Measurements from ENCODE around the gene ZNF346.
"Not testable (repeated sequence)": the region's sequence is repeated elsewhere in the genome, so short reads cannot be mapped to it uniquely, and the experiment has no call there.

Gene ZNF346

GRCh38 chr5:177022386-177023302, at the start of gene ZNF346:
Gene ZNF346 (plus strand): TSS chr5:177022696. CDS start chr5:177022739, 43 bp downstream.
- Mint-ChIP-seq H3K4me3 (peak within 1 kb of the TSS; percentile 95), H3K27ac (peak within 1 kb of the TSS; percentile 96), H3K9me3 (no peaks in the 10 kb centered on the region), H3K4me1 (peaks cover 46% of the 10 kb centered on the region), H3K27me3 (no peaks in the 10 kb centered on the region), H3K36me3 (peaks cover 5% of the 10 kb centered on the region)

- Mint-ChIP-seq H3K27me3 (no peaks in the 10 kb centered on the region), H3K4me1 (peaks cover 13% of the 10 kb centered on the region), H3K9me3 (no peaks in the 10 kb centered on the region), H3K4me3 (no peak overlapping the region), H3K36me3 (peaks cover 14% of the 10 kb centered on the region), H3K27ac (no peak overlapping the region)
Observed at GRCh38 chr5:176979669-176980068, 42.8 kb upstream of the ZNF346 start.

- no peak overlapping the region for H3K4me3 Mint-ChIP-seq
- H3K4me1 Mint-ChIP-seq, result peaks cover 13% of the 10 kb centered on the region
- peaks cover 8% of the 10 kb centered on the region for H3K36me3 Mint-ChIP-seq
- H3K27me3 Mint-ChIP-seq, result no peaks in the 10 kb centered on the region
- no peaks in the 10 kb centered on the region for H3K9me3 Mint-ChIP-seq
- no peak overlapping the region for H3K27ac Mint-ChIP-seq
Observed at GRCh38 chr5:176980818-176981217, 41.7 kb upstream of the ZNF346 start.

GRCh38 chr5:176983112-176983511, 39.4 kb upstream of the ZNF346 start:
- not testable (repeated sequence) for H3K27me3 Mint-ChIP-seq, H3K4me3 Mint-ChIP-seq, H3K9me3 Mint-ChIP-seq, H3K27ac Mint-ChIP-seq, H3K36me3 Mint-ChIP-seq
- H3K4me1 Mint-ChIP-seq, result peaks cover 28% of the 10 kb centered on the region

- not testable (repeated sequence) for H3K27me3 Mint-ChIP-seq, H3K4me3 Mint-ChIP-seq, H3K36me3 Mint-ChIP-seq, H3K27ac Mint-ChIP-seq, H3K9me3 Mint-ChIP-seq
- H3K4me1 Mint-ChIP-seq, result peaks cover 32% of the 10 kb centered on the region
Observed at GRCh38 chr5:176983593-176983992, 38.9 kb upstream of the ZNF346 start.

GRCh38 chr5:176984176-176984575, 38.3 kb upstream of the ZNF346 start:
- H3K4me1 Mint-ChIP-seq, result peaks cover 32% of the 10 kb centered on the region
- not testable (repeated sequence) for H3K27ac Mint-ChIP-seq, H3K36me3 Mint-ChIP-seq, H3K4me3 Mint-ChIP-seq, H3K27me3 Mint-ChIP-seq, H3K9me3 Mint-ChIP-seq

- peaks cover 36% of the 10 kb centered on the region for H3K4me1 Mint-ChIP-seq
- peak overlapping the region; percentile 33 for H3K4me3 Mint-ChIP-seq
- H3K36me3 Mint-ChIP-seq, result peaks cover 2% of the 10 kb centered on the region
- H3K27ac Mint-ChIP-seq, result peak overlapping the region; percentile 35
- H3K27me3 Mint-ChIP-seq, result no peaks in the 10 kb centered on the region
- H3K9me3 Mint-ChIP-seq, result no peaks in the 10 kb centered on the region
Observed at GRCh38 chr5:176985516-176985915, 37.0 kb upstream of the ZNF346 start.

GRCh38 chr5:176986280-176986679, 36.2 kb upstream of the ZNF346 start:
- no peak overlapping the region for H3K4me3 Mint-ChIP-seq
- no peak overlapping the region for H3K27ac Mint-ChIP-seq
- H3K27me3 Mint-ChIP-seq, result no peaks in the 10 kb centered on the region
- peaks cover 36% of the 10 kb centered on the region for H3K4me1 Mint-ChIP-seq
- H3K9me3 Mint-ChIP-seq, result no peaks in the 10 kb centered on the region
- H3K36me3 Mint-ChIP-seq, result peaks cover 2% of the 10 kb centered on the region

- peaks cover 31% of the 10 kb centered on the region for H3K4me1 Mint-ChIP-seq
- no peak overlapping the region for H3K27ac Mint-ChIP-seq
- no peaks in the 10 kb centered on the region for H3K27me3 Mint-ChIP-seq
- H3K36me3 Mint-ChIP-seq, result peaks cover under 1% of the 10 kb centered on the region
- H3K4me3 Mint-ChIP-seq, result no peak overlapping the region
- no peaks in the 10 kb centered on the region for H3K9me3 Mint-ChIP-seq
Observed at GRCh38 chr5:176987583-176987982, 34.9 kb upstream of the ZNF346 start.

- H3K27ac Mint-ChIP-seq, H3K9me3 Mint-ChIP-seq, H3K4me3 Mint-ChIP-seq, H3K27me3 Mint-ChIP-seq: not testable (repeated sequence)
- H3K36me3 Mint-ChIP-seq, result peaks cover 17% of the 10 kb centered on the region
- peaks cover 48% of the 10 kb centered on the region for H3K4me1 Mint-ChIP-seq
Observed at GRCh38 chr5:176993081-176993480, 29.4 kb upstream of the ZNF346 start.

- Mint-ChIP-seq H3K9me3 (no peaks in the 10 kb centered on the region), H3K4me1 (peaks cover 46% of the 10 kb centered on the region), H3K4me3 (no peak overlapping the region), H3K27ac (no peak overlapping the region), H3K27me3 (no peaks in the 10 kb centered on the region), H3K36me3 (peaks cover 19% of the 10 kb centered on the region)
Observed at GRCh38 chr5:176994460-176995121, 27.9 kb upstream of the ZNF346 start.

GRCh38 chr5:176995122-176995490, 27.4 kb upstream of the ZNF346 start:
- H3K9me3 Mint-ChIP-seq, result no peaks in the 10 kb centered on the region
- H3K27ac Mint-ChIP-seq, result no peak overlapping the region
- H3K4me3 Mint-ChIP-seq, result no peak overlapping the region
- peaks cover 48% of the 10 kb centered on the region for H3K4me1 Mint-ChIP-seq
- peaks cover 19% of the 10 kb centered on the region for H3K36me3 Mint-ChIP-seq
- H3K27me3 Mint-ChIP-seq, result no peaks in the 10 kb centered on the region

- H3K27me3 Mint-ChIP-seq, result no peaks in the 10 kb centered on the region
- H3K27ac Mint-ChIP-seq, result no peak overlapping the region
- peaks cover 19% of the 10 kb centered on the region for H3K36me3 Mint-ChIP-seq
- no peaks in the 10 kb centered on the region for H3K9me3 Mint-ChIP-seq
- peaks cover 55% of the 10 kb centered on the region for H3K4me1 Mint-ChIP-seq
- H3K4me3 Mint-ChIP-seq, result no peak overlapping the region
Observed at GRCh38 chr5:176995896-176996767, 26.4 kb upstream of the ZNF346 start.

- Mint-ChIP-seq H3K4me1 (peaks cover 59% of the 10 kb centered on the region), H3K27ac (no peak overlapping the region), H3K27me3 (no peaks in the 10 kb centered on the region), H3K9me3 (no peaks in the 10 kb centered on the region), H3K36me3 (peaks cover 19% of the 10 kb centered on the region), H3K4me3 (no peak overlapping the region)
Observed at GRCh38 chr5:176996780-176997179, 25.7 kb upstream of the ZNF346 start.

- Mint-ChIP-seq H3K27ac (no peak overlapping the region), H3K36me3 (peaks cover 18% of the 10 kb centered on the region), H3K4me3 (no peak overlapping the region), H3K4me1 (peaks cover 62% of the 10 kb centered on the region), H3K9me3 (no peaks in the 10 kb centered on the region), H3K27me3 (no peaks in the 10 kb centered on the region)
Observed at GRCh38 chr5:176998828-176999227, 23.7 kb upstream of the ZNF346 start.
